AG04450 (cell line): ENCODE data around the gene SLC35A2. TPM values are rescaled to one million over a fixed set of nuclear protein-coding genes. Genes with fewer than 3 reads are reported as not detected.

Experiments used
- CTCF ChIA-PET: fragments of 300-600, 350-600 bp; formaldehyde crosslinking; extraction: SDS; loops from one replicate; lab custom pipeline; 2022; ENCODE audit warnings: antibody characterized with exemption, inconsistent platforms; lab: Charles Lee
- POLR2A ChIA-PET: fragments of 350-600 bp; formaldehyde crosslinking; extraction: SDS; loops from one replicate; lab custom pipeline; 2021; ENCODE audit warnings: antibody characterized with exemption, inconsistent platforms; lab: Yijun Ruan, JAX
- DNase-seq: peaks from one replicate; pipeline ENCODE4 v3.0.0-alpha.2; 2011; ENCODE audit warnings: low read depth, low spot score
- H3K27ac ChIP-seq: one replicate; pipeline ENCODE4 v1.5.1; 2012; ENCODE audit warnings: low read depth, low read length, control low read depth
- H3K27me3 ChIP-seq: one replicate; pipeline ENCODE4 v1.6.0; 2012; ENCODE audit warnings: low read length; ENCODE audit not compliant: control insufficient read depth, insufficient read depth
- H3K4me3 ChIP-seq: 2 replicates; pipeline ENCODE4 v1.5.1; 2011; ENCODE audit warnings: mild to moderate bottlenecking, low read depth, low read length, control low read depth
- H3K9me3 ChIP-seq: 2 replicates; pipeline ENCODE4 v1.5.1; 2012; ENCODE audit warnings: low read length; ENCODE audit not compliant: control insufficient read depth, insufficient read depth
- polyA plus RNA-seq: library from polyadenylated mRNA; depleted of rRNA; stranded (reverse); fragments of >200 nt; gene quantifications from 2 replicates; pipeline ENCODE4 v1.2.3, GENCODE V29; 2011
- TF ChIP-seq, protein P1 (sequence below): IDR thresholded peaks from 2 replicates; pipeline ENCODE4 v1.5.1; 2011; ENCODE audit warnings: low read depth, low read length, control low read depth, inconsistent platforms

SLC35A2 gene
- polyA plus RNA-seq, 1 experiment, result 39.2 TPM

DNA sequence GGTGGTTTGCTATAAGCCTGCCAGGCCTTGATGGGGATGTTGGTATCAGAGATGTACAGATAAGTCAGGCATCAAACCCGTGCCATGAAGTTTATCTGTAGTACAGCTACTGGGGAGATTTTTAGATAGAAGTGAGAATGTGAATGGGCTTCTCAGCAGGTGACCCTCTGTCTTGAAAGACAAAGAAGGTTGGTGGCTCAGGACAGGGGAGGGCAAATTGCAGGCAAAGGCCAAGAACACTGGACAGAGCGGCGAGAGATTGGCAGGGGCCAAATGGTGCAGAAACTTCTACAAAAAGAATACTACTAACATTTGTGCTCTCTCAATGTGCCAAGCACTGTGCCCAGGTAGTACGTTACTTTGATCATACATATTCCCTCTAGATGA lies 9.3 kb upstream of the SLC35A2 start:
- H3K4me3 ChIP-seq, result no peak overlapping the region
- CTCF ChIA-PET, result no interaction called here
- no peaks in the 10 kb centered on the region for H3K9me3 ChIP-seq
- TF ChIP-seq, protein P1, sequence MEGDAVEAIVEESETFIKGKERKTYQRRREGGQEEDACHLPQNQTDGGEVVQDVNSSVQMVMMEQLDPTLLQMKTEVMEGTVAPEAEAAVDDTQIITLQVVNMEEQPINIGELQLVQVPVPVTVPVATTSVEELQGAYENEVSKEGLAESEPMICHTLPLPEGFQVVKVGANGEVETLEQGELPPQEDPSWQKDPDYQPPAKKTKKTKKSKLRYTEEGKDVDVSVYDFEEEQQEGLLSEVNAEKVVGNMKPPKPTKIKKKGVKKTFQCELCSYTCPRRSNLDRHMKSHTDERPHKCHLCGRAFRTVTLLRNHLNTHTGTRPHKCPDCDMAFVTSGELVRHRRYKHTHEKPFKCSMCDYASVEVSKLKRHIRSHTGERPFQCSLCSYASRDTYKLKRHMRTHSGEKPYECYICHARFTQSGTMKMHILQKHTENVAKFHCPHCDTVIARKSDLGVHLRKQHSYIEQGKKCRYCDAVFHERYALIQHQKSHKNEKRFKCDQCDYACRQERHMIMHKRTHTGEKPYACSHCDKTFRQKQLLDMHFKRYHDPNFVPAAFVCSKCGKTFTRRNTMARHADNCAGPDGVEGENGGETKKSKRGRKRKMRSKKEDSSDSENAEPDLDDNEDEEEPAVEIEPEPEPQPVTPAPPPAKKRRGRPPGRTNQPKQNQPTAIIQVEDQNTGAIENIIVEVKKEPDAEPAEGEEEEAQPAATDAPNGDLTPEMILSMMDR, result no peak
- POLR2A ChIA-PET, result no interaction called here
- H3K27me3 ChIP-seq, result no peaks in the 10 kb centered on the region
- DNase-seq, result no peak
- no peak overlapping the region for H3K27ac ChIP-seq

- no peaks in the 10 kb centered on the region for H3K27me3 ChIP-seq
- H3K9me3 ChIP-seq, result no peaks in the 10 kb centered on the region
- ChIA-PET CTCF (no interaction called here), POLR2A (interaction anchor here (0.5 kb wide), 1 partner anchor 137 kb away, joined by 7 read pairs; no protein-coding TSS in a partner anchor)
- DNase-seq, result no peak
- no peak overlapping the region for H3K27ac ChIP-seq
- H3K4me3 ChIP-seq, result no peak overlapping the region
- TF ChIP-seq, protein P1, result no peak
Measured at GRCh38 chrX:48919947-48920717, 8.7 kb upstream of the SLC35A2 start.

DNA sequence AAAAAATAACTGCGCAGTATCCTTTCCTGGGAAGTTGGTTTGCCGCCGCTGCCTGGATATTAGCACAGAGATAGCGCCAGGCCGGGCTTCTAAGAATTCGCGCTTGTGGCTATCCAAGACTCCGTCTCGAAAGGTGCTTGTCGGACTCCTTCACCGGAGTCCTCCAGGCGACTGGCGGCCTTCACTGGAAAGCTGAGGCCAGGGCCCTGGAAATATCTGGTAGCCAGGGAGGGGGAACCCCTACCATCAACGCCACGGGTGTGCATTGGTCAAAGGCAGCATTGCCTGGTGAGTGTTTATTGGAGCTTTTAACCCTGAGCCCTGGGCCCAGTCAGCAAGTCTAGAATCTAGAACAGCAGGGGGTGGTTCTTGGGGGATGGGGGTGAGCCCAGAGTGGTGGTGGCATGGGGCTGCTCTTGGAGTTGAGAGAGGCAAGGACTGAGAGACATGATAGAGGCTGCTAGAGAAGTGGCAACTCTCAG lies 8.0 kb upstream of the SLC35A2 start:
- Histone ChIP-seq H3K27ac (peak overlapping the region; percentile 31), H3K4me3 (peak overlapping the region; percentile 60), H3K9me3 (no peaks in the 10 kb centered on the region), H3K27me3 (no peaks in the 10 kb centered on the region)
- CTCF ChIA-PET, result no interaction called here
- POLR2A ChIA-PET, result interaction anchor here (0.5 to 0.6 kb wide), 2 partner anchors 83 to 137 kb away, joined by 3 to 7 read pairs; partner anchors contain the start of gene GRIPAP1
- DNase-seq, result no peak
- TF ChIP-seq, protein P1, result no peak

DNA sequence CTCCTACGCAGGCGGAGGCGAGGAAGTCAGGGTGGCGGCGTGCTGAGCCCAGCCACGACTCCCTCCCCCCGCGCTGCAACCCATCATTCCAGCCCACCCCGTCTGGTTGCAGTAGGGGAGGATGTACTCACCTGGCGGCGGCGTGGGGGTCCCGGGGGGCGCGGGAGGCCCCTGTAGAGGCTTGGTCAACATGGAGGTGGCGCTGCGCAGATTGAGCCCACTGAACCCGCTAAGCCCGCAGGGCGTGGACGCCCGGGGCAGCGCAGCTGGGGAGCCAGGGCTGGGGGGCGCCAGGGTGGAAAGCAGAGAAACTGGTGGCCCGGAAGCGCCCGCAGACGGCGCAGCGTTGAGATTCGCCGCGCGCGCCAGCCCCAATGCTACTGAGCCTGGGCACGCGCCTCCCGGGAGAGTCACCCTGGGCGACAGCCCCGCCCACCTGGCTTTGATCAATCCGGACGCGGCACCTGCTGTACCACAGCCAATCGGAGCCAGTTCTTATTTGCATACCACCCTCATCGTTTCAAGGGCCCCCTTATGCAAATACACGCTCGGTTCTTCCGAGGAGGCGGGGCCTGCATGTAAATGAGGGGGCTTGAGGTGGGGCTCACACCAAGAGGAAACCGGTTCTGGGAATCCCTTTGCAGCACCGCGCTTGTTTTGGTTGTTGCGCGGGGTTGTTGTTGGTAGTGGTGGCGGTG lies 7.3 kb upstream of the SLC35A2 start, which contains the start of gene PIM2:
PIM2 (minus strand) TSS at position 382 of the 698 bp plus-strand sequence; CDS start at position 192, 190 bp downstream.
- Histone ChIP-seq H3K27ac (peak within 1 kb of the TSS; percentile 31), H3K27me3 (no peaks in the 10 kb centered on the region), H3K4me3 (peak within 1 kb of the TSS; percentile 60), H3K9me3 (no peaks in the 10 kb centered on the region)
- CTCF ChIA-PET, result no interaction called here
- no peak for DNase-seq
- POLR2A ChIA-PET, result interaction anchor here (0.6 kb wide), 1 partner anchor 83 kb away, joined by 3 read pairs; the partner anchor contains the start of gene GRIPAP1
- TF ChIP-seq, protein P1, result no peak
